Medulla oblongata (tissue), 1 donor: Measurements from ENCODE around the gene ALDH3B1.

Experiments used
- DNase-seq: peaks from one replicate; pipeline ENCODE4 v3.0.0-alpha.2; 2015; ENCODE audit errors: extremely low spot score

ALDH3B1 gene

GRCh38 chr11:67996622-67997474 lies 13.3 kb upstream of the ALDH3B1 start:
- DNase-seq = no peak

DNA sequence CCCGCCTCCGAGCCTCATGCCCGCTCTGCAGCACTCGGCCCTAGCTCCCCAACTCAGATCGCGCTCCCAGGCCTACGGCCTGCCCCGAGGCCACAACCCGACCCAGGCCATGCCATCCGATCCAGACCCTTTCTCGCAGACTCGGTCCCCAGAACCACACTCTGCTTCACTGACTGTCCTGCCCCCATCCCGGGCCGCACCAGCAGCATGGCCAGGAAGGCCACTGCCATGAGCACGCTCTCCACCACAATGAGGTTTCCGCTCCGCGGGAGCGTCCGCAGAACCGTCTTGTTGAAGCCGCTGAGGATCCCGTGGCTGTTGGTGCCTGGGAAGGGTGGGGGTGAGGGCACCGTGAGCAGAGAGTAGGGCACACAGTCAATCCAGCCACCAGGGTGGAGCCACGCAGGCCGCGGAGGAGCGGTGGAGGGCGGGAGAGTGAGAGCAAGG lies 12.6 kb upstream of the ALDH3B1 start:
- DNase-seq = no peak

DNA sequence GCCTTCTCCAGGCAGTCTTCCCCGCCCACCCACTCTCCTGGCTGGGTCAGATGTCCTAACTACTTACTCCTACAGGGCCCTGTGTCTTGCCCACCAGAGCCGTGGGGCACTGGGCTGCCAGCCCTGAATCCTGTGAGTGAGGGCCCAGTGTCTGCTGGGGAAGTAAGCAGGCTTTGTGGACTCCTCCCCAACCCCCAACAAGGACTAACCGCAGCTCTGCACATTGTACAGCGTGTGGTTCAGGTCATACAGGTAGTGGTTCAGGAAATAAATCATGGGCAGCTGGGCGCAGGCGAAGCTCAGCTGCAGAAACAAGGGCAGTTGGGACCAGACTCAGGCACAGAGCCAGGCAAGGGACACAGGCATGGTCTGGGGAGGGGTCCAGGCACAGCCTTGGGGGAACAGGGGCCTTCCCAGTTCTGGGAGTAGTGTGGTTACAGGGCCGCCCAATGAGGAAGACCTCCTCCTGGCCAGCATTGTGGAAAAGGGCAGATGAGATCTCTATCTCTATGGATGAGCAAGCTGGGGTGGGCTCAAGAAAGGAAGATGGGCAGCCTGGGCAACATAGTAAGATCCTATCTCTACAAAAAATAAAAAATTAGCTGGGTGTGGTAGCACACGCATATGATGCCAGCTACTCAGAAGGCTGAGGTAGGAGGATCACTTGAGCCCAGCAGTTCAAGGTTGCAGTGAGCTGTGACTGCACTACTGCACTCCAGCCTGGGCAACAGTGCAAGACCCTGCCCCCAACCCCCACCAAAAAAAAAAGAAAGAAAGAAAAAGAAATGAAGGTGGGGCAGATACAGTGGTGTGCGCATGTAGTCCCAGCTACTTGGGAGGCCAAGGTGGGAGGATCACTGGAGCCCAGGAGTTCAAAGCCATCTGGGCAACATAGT lies 11.7 kb upstream of the ALDH3B1 start:
- no peak for DNase-seq

DNA sequence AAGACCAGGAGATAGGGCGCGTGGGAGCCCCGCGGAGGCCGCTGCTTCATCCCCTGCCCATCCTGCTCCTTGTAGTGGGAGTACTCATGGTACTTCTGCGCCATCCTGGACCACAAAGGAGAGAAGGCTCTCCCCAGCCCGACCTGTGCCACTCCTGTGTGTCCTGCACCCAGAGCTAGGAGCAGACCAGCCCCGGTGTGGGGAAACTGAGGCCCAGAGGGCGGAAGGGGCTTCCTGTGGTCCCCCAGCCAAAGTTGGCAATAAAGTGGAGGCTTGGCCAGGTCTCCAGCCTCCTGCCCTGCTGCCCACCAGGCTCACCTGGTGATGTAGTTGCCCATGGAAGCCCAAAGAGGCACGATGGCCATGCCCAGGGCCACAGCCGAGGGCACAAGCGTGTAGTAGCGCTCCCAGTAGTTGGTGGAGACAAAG lies 10.9 kb upstream of the ALDH3B1 start:
- no peak for DNase-seq

- DNase-seq = no peak
These were observed 10.4 kb upstream of the ALDH3B1 start for GRCh38 chr11:67999704-68000103.

GRCh38 chr11:68002575-68002937 lies 7.6 kb upstream of the ALDH3B1 start:
- peak; percentile 36 for DNase-seq

- DNase-seq = no peak
These were observed 6.9 kb upstream of the ALDH3B1 start for GRCh38 chr11:68002938-68003845.

GRCh38 chr11:68003846-68004550 lies 6.1 kb upstream of the ALDH3B1 start, which contains the start of gene UNC93B1:
Gene UNC93B1 (minus strand): TSS chr11:68004097. CDS start chr11:68004043, 54 bp downstream.
- DNase-seq = peak; percentile 73

DNA sequence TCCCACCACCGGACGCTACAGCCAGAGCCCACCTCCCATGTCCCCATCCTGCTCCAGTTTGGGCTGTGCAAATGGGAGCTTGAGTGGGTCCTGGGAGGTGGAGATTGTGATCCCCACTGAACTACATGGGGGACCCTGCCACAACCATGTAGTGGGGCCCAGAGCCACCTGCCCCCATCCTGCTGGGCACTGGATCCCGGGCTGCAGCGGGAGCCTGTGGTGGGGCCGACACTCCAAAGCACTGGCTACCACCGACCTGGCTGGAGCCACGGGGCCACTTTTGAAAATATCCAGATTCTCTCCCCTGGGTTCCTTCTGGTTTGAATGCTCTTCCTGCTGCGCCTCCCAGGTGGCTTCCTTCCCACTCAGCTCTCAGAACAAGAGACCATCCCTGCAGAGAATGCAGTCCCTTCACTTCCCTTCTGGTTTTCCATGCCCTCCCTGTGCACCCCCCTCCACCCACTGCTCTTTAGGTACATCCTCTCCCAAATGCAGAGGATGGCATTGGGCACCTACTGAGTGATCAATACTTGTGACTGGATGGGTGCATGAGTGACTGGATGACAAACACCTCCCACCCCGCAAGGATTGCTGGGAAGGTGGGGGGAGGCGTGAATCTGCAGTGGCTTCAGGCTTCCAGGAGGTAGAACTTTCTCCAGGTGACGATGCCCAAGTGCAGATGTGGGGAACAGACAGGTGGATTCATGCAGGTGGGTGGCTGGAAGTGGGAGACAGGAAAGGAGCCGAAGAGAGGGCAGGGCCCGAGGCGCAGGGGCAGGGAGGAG lies 5.4 kb upstream of the ALDH3B1 start:
- DNase-seq = no peak

- no peak for DNase-seq
These were observed 3.4 kb upstream of the ALDH3B1 start for GRCh38 chr11:68006606-68007166.

DNA sequence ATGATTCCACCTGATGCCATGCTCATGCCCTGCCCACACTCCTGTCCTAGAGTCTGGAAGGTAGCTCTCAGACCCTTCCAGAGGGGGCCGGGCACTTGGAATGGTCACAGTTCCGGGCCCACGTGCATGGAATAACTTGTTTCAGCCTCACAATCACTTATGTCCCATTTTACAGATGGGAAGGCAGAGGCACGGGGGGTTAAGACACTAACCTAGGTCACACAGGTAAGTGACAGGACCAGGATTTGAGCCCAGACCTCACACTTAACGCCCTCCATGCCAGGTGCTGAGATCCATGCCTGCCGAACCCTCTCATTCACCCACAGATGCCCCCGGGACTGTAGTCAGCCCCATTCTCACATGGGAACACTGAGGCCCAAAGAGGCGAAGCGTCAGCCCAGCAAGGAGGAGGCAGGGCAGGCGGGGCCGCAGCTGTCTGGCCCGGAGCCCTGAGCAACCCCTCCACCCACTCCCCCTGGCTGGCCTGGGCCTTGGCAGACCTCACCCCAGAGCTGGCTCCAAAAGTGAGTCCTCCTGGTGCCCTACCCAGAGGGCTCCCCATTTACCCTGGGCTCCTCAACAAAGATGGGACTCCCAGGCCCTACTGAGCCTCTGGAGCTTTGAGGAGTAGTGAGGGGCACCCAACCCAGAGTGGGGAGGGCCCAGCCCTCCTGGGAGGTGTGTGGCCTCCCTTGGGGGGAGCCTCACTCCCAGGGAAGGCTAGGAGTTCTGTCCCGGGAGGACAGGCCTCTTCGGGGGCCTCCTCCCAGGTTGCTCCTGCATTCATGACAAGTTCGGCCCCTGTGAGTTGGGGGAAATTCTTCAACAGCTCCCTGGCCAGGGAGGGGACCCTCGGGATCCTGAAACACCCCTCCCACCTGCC lies 2.4 kb upstream of the ALDH3B1 start:
- no peak for DNase-seq

DNA sequence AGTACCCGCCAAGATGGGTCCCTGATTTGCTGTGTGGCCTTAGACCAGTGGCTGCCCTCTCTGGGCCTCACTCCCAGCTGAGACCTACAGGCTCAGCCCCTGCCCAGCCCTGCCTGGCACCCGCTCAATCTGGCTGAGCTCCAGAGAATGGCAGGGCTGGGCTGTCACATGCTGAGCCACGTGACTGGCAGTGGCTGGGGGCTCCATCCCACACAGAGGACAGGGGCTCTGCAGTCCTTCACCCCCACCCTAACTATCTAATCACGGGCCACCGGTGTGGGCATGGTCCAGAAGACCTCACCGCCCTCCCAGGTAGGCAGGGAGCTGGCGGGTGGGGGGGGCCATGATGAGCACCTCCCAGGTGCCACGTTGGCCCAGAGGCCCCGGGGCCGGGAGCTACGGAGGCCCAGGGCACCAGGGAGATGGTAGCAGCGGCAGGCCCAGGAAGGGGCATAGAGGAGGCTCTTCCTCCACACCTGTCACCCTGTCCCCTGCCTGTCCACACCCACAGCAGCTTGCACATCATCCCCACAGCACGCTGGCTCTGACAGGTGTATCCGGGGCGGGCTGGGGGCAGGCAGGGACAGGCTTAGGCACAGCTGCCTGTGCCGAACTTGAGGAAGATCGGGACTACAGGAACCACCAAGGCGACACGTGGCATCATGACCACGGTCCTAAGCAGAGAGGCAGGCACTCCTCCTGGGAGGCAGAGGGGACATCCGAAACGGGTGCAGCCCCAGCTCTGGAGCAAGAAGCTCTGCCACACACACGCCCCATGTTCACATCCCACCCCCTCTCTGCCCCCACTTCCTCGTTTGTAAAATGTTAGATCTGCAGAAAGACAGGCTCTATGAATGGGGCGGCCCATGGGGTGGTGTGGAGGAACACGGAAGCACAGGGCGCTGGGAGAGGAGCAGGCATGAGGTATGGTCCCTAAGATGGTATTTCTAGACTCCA lies 1.5 kb upstream of the ALDH3B1 start:
- DNase-seq = peak; percentile 39

GRCh38 chr11:68009391-68010089 lies 587 bp upstream of the ALDH3B1 start:
- DNase-seq = peak; percentile 27

GRCh38 chr11:68011051-68011943 lies 1.2 kb downstream of the ALDH3B1 start:
- DNase-seq = peak; percentile 44

- DNase-seq = no peak
These were observed 2.1 kb downstream of the ALDH3B1 start for GRCh38 chr11:68012044-68012842.
